ENCODE results near the gene ERGIC1. TPM values are rescaled to one million over a fixed set of nuclear protein-coding genes. Genes with fewer than 3 reads are reported as not detected.

Gene ERGIC1
- total RNA-seq, 1 experiment from 2014 or later = 77.0 TPM

- DNase-seq = no peak
- peaks cover 0 to 14% (median 10%) of the 10 kb centered on the region in 3 experiments; a peak in 4 of 7 replicates for H3K36me3 Mint-ChIP-seq (ENCODE audit: insufficient read depth in 1 of 3, low read depth in 3 of 3)
- peaks cover 11 to 14% of the 10 kb centered on the region in 2 experiments for H3K9me3 Mint-ChIP-seq
- H3K27ac Mint-ChIP-seq = no peak overlapping the region
- Histone ChIP-seq H4K91ac (ENCODE audit: insufficient read length, low read depth, low read length) (no peak overlapping the region), H3K79me2 (ENCODE audit: insufficient read depth, low read length) (no peaks in the 10 kb centered on the region), H3K23me2 (ENCODE audit: insufficient read length, low read depth, low read length, poor library complexity, severe bottlenecking) (no peaks in the 10 kb centered on the region), H2BK5ac (ENCODE audit: insufficient read length, low read length) (no peak overlapping the region), H2BK20ac (ENCODE audit: low read depth, low read length, poor library complexity, severe bottlenecking) (no peak overlapping the region), H4K8ac (replicated peaks; ENCODE audit: insufficient read length, low read depth, low read length) (no peak overlapping the region), H2AK5ac (ENCODE audit: insufficient read length, low read length) (no peak overlapping the region), H3K4ac (ENCODE audit: low read depth, low read length) (no peak overlapping the region), H2BK15ac (ENCODE audit: low read depth, low read length) (no peak overlapping the region), H3K18ac (ENCODE audit: insufficient read length, low read depth, low read length) (no peak overlapping the region), H3K14ac (ENCODE audit: insufficient read depth, low read length) (no peak overlapping the region), H3K79me1 (ENCODE audit: insufficient read depth, low read depth, low read length, poor library complexity, severe bottlenecking) (no peaks in the 10 kb centered on the region), H3T11ph (ENCODE audit: low read length) (no peak overlapping the region), H3K9ac (ENCODE audit: extremely low read depth, insufficient read length, low read length) (no peak overlapping the region), H4K20me1 (ENCODE audit: control insufficient read depth, insufficient read depth, insufficient read length) (no peaks in the 10 kb centered on the region), H3K4me1 (ENCODE audit: insufficient read depth, low read length) (no peaks in the 10 kb centered on the region), H3K4me2 (ENCODE audit: insufficient read depth, insufficient read length, low read length) (no peak overlapping the region), H2AFZ (ENCODE audit: low read length) (no peak overlapping the region), H3K23ac (ENCODE audit: insufficient read length, low read depth, low read length) (no peak overlapping the region), H3K27me3 (ENCODE audit: insufficient read depth, low read length) (no peaks in the 10 kb centered on the region), H2BK120ac (ENCODE audit: low read depth, low read length, poor library complexity, severe bottlenecking) (no peak overlapping the region), H3K56ac (ENCODE audit: insufficient read length, low read depth, low read length) (no peak overlapping the region), H4K5ac (ENCODE audit: insufficient read length, low read depth, low read length) (no peak overlapping the region), H2BK12ac (ENCODE audit: insufficient read length, low read depth, low read length) (no peak overlapping the region), H3K9me3 (ENCODE audit: control insufficient read depth, low read depth, low read length) (no peaks in the 10 kb centered on the region), H3K27ac (ENCODE audit: insufficient read length, low read depth, low read length) (no peak overlapping the region)
- no peak for TF ChIP-seq CTCF (conservative IDR thresholded peaks at IDR 0.05)
- WGBS (ENCODE audit: extremely low coverage, insufficient read length, low lambda C conversion rate) = no CpG with 5 or more reads among the region's 6 CpGs
- H3K4me3 Mint-ChIP-seq = no peak overlapping the region
- H3K4me1 Mint-ChIP-seq = peaks cover 17 to 23% of the 10 kb centered on the region in 2 experiments
- H3K27me3 Mint-ChIP-seq (ENCODE audit: low read depth) = peaks cover 39% of the 10 kb centered on the region
Observed at GRCh38 chr5:172821340-172821985, 12.6 kb upstream of the ERGIC1 start.

All from H9 (cell line).